Measurements from ENCODE around the gene SEMA5A. TPM values are rescaled to one million over a fixed set of nuclear protein-coding genes. Genes with fewer than 3 reads are reported as not detected.

Gene SEMA5A
- total RNA-seq, 1 experiment from 2014 or later = 0.15 TPM

DNA sequence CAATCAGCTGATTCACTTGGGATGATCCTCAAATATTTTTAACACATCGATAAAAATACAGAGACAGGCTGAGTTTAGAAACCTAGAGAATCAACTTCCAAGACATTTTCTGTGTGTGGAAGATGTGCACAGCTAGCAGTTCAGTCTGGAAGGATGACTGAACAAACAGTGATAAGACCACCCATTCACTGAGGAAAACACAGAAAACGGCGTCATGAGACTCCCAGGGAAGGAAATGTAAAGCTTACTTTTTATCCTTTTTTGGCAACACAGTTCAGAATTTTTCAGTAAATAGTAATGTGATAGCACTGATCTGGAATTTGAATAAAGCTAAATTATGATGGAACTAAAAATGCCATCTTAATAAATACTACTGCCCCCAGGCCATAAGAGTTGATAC is 277.6 kb downstream of the SEMA5A start:
- intact Hi-C loops (cut with micrococcal nuclease; ENCODE audit: unreplicated experiment) = no loop called here
- Histone ChIP-seq H3K27ac (ENCODE audit: low read length) (no peak overlapping the region), H3K36me3 (ENCODE audit: control insufficient read depth, insufficient read depth, low read length) (no peaks in the 10 kb centered on the region), H3K4me3 (ENCODE audit: low read depth in 2 of 2, low read length in 2 of 2) (no peak overlapping the region), H3K9me3 (ENCODE audit: control insufficient read depth, insufficient read depth, low read depth, low read length) (no peaks in the 10 kb centered on the region), H3K4me1 (ENCODE audit: control insufficient read depth, insufficient read depth, low read length) (no peaks in the 10 kb centered on the region), H3K27me3 (ENCODE audit: control insufficient read depth, insufficient read depth, low read length) (no peaks in the 10 kb centered on the region)
- CTCF ChIA-PET = no interaction called here
- ATAC-seq = no peak
- in situ Hi-C loops (cut with HindIII; ENCODE audit: low pct_unique_long_range_greater_than_20kb, low sequenced_read_pairs) = no loop called here
- POLR2A ChIA-PET = no interaction called here
- no peak for DNase-seq (ENCODE audit: low read depth, low spot score)
- TF ChIP-seq, protein P1, sequence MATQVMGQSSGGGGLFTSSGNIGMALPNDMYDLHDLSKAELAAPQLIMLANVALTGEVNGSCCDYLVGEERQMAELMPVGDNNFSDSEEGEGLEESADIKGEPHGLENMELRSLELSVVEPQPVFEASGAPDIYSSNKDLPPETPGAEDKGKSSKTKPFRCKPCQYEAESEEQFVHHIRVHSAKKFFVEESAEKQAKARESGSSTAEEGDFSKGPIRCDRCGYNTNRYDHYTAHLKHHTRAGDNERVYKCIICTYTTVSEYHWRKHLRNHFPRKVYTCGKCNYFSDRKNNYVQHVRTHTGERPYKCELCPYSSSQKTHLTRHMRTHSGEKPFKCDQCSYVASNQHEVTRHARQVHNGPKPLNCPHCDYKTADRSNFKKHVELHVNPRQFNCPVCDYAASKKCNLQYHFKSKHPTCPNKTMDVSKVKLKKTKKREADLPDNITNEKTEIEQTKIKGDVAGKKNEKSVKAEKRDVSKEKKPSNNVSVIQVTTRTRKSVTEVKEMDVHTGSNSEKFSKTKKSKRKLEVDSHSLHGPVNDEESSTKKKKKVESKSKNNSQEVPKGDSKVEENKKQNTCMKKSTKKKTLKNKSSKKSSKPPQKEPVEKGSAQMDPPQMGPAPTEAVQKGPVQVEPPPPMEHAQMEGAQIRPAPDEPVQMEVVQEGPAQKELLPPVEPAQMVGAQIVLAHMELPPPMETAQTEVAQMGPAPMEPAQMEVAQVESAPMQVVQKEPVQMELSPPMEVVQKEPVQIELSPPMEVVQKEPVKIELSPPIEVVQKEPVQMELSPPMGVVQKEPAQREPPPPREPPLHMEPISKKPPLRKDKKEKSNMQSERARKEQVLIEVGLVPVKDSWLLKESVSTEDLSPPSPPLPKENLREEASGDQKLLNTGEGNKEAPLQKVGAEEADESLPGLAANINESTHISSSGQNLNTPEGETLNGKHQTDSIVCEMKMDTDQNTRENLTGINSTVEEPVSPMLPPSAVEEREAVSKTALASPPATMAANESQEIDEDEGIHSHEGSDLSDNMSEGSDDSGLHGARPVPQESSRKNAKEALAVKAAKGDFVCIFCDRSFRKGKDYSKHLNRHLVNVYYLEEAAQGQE (IDR thresholded peaks at IDR 0.05; ENCODE audit: insufficient read depth in 1 of 2, low read depth in 2 of 2, low read length in 1 of 2) = no peak
- no TSS peak for BruUV-seq (replicated peaks)

DNA sequence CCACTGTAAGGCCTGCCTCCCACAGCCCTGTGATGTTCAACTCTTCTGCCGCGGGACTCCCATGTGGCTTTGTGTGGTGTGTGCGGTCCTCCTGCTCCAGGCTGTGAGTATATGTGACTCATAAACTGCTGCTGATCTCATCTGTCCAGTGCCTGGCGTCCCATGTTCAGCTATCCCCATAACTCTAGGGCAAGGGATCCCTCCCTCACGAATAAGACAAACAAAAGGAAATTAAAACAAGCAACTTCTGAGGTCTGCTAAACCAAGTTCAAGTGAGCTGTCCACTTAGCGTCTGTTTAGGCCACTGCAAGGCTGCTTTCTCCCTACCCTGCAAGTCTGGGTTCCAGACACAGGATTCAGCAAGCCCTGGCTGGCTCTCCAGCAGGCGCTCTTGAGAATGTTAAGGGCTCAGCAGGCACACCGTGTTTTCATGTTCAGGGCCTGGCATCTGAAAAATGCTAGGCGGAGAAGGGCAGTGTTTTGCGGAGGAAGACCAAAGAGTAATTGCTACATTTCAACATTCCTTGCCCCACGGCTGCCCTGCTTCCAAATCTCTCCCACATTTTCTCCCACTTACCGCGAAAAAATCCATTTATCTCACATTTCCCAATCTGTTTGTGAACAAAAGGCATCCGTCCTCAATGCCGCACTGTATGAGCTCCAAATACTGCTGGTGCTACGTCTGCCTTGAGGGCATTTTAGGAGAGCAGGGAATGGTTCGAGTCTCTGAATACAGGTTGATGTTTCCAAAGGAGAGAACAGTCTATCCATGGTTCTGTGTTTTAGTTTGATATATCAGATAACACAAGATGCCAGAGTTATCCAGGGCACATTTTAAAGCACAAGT is 280.2 kb downstream of the SEMA5A start:
- ATAC-seq (no peak), DNase-seq (ENCODE audit: low read depth, low spot score) (no peak)
- ChIA-PET POLR2A (no interaction called here), CTCF (no interaction called here)
- H3K27me3 ChIP-seq (ENCODE audit: control insufficient read depth, insufficient read depth, low read length) = no peaks in the 10 kb centered on the region
- in situ Hi-C loops (cut with HindIII; ENCODE audit: low pct_unique_long_range_greater_than_20kb, low sequenced_read_pairs) (no loop called here), intact Hi-C loops (cut with micrococcal nuclease; ENCODE audit: unreplicated experiment) (no loop called here)
- no TSS peak for BruUV-seq (replicated peaks)
- no peak overlapping the region for H3K4me3 ChIP-seq (ENCODE audit: low read depth in 2 of 2, low read length in 2 of 2)
- H3K27ac ChIP-seq (ENCODE audit: low read length) = no peak overlapping the region
- no peaks in the 10 kb centered on the region for H3K9me3 ChIP-seq (ENCODE audit: control insufficient read depth, insufficient read depth, low read depth, low read length)
- H3K36me3 ChIP-seq (ENCODE audit: control insufficient read depth, insufficient read depth, low read length) = no peaks in the 10 kb centered on the region
- no peaks in the 10 kb centered on the region for H3K4me1 ChIP-seq (ENCODE audit: control insufficient read depth, insufficient read depth, low read length)
- no peak for TF ChIP-seq SIN3A (IDR thresholded peaks at IDR 0.05; ENCODE audit: borderline replicate concordance, insufficient read depth, low read depth, low read length)
- TF ChIP-seq POLR2AphosphoS5 (IDR thresholded peaks at IDR 0.05; ENCODE audit: low read depth, low read length) = no peak
- TF ChIP-seq, protein P1 (IDR thresholded peaks at IDR 0.05; ENCODE audit: insufficient read depth in 1 of 2, low read depth in 2 of 2, low read length in 1 of 2) = no peak

DNA sequence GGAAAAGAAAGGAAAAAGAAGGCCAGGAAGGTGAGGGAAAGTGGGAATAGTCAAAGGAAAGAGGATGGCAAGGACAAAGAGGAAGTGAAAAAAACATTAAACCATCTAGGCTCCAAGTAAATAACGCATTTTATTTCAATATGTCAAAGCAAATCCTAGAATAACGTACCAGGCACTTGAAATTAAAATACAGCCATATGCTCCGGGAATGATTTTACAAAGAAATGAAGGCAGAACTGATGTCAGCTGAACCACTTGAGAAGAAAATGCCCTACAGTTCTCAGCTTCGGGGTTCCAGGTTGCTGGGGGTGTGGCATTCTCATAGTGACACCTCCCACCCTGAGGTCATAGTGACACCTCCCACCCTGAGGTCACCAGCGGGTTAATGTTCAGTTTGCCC is 281.6 kb downstream of the SEMA5A start:
- intact Hi-C loops (cut with micrococcal nuclease; ENCODE audit: unreplicated experiment) (no loop called here), in situ Hi-C loops (cut with HindIII; ENCODE audit: low pct_unique_long_range_greater_than_20kb, low sequenced_read_pairs) (no loop called here)
- no peak overlapping the region for H3K27ac ChIP-seq (ENCODE audit: low read length)
- ATAC-seq = no peak
- TF ChIP-seq SIN3A (IDR thresholded peaks at IDR 0.05; ENCODE audit: borderline replicate concordance, insufficient read depth, low read depth, low read length) (no peak), TCF7L2 (IDR thresholded peaks at IDR 0.05; ENCODE audit: low read depth, low read length) (no peak), POLR2AphosphoS5 (IDR thresholded peaks at IDR 0.05; ENCODE audit: low read depth, low read length) (no peak)
- TF ChIP-seq, protein P1 (IDR thresholded peaks at IDR 0.05; ENCODE audit: insufficient read depth in 1 of 2, low read depth in 2 of 2, low read length in 1 of 2) = no peak
- TF ChIP-seq, protein P2, sequence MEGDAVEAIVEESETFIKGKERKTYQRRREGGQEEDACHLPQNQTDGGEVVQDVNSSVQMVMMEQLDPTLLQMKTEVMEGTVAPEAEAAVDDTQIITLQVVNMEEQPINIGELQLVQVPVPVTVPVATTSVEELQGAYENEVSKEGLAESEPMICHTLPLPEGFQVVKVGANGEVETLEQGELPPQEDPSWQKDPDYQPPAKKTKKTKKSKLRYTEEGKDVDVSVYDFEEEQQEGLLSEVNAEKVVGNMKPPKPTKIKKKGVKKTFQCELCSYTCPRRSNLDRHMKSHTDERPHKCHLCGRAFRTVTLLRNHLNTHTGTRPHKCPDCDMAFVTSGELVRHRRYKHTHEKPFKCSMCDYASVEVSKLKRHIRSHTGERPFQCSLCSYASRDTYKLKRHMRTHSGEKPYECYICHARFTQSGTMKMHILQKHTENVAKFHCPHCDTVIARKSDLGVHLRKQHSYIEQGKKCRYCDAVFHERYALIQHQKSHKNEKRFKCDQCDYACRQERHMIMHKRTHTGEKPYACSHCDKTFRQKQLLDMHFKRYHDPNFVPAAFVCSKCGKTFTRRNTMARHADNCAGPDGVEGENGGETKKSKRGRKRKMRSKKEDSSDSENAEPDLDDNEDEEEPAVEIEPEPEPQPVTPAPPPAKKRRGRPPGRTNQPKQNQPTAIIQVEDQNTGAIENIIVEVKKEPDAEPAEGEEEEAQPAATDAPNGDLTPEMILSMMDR (IDR thresholded peaks at IDR 0.05) = no peak
- no TSS peak for BruUV-seq (replicated peaks)
- H3K27me3 ChIP-seq (ENCODE audit: control insufficient read depth, insufficient read depth, low read length) = no peaks in the 10 kb centered on the region
- ChIA-PET POLR2A (no interaction called here), CTCF (no interaction called here)
- no peaks in the 10 kb centered on the region for H3K9me3 ChIP-seq (ENCODE audit: control insufficient read depth, insufficient read depth, low read depth, low read length)
- no peaks in the 10 kb centered on the region for H3K36me3 ChIP-seq (ENCODE audit: control insufficient read depth, insufficient read depth, low read length)
- no peak overlapping the region for H3K4me3 ChIP-seq (ENCODE audit: low read depth in 2 of 2, low read length in 2 of 2)
- DNase-seq (ENCODE audit: low read depth, low spot score) = no peak
- no peaks in the 10 kb centered on the region for H3K4me1 ChIP-seq (ENCODE audit: control insufficient read depth, insufficient read depth, low read length)
